ENCODE results near the gene ZCCHC10.

Gene ZCCHC10

GRCh38 chr5:133025804-133026663 is at the start of gene ZCCHC10:
TSS of gene ZCCHC10 (minus strand) at chr5:133026549. CDS start at chr5:133026537, 12 bp downstream.
- peaks cover 10% of the 10 kb centered on the region for H3K27me3 Mint-ChIP-seq (ENCODE audit: low read depth, poor library complexity)
- peak; percentile 97 for DNase-seq
- TF ChIP-seq CTCF (IDR thresholded peaks at IDR 0.05): no peak
- peak within 1 kb of the TSS; percentile 96 for H3K4me3 Mint-ChIP-seq
- peaks cover 28% of the 10 kb centered on the region for H3K36me3 Mint-ChIP-seq (ENCODE audit: low read depth)
- no peaks in the 10 kb centered on the region for H3K9me3 Mint-ChIP-seq
- peak within 1 kb of the TSS; percentile 99 for H3K27ac Mint-ChIP-seq
- H3K4me1 Mint-ChIP-seq: peaks cover 25% of the 10 kb centered on the region

GRCh38 chr5:133075572-133076536 is 49.5 kb upstream of the ZCCHC10 start:
- Mint-ChIP-seq H3K36me3 (ENCODE audit: low read depth) (peaks cover 75% of the 10 kb centered on the region), H3K27me3 (ENCODE audit: low read depth, poor library complexity) (no peaks in the 10 kb centered on the region), H3K4me1 (peaks cover 7% of the 10 kb centered on the region), H3K9me3 (no peaks in the 10 kb centered on the region), H3K27ac (no peak overlapping the region), H3K4me3 (no peak overlapping the region)
- DNase-seq: no peak
- no peak for TF ChIP-seq CTCF (IDR thresholded peaks at IDR 0.05)

GRCh38 chr5:133072021-133072420 is 45.7 kb upstream of the ZCCHC10 start:
- no peak for TF ChIP-seq CTCF (IDR thresholded peaks at IDR 0.05)
- H3K27ac Mint-ChIP-seq: peak overlapping the region; percentile 73
- H3K36me3 Mint-ChIP-seq (ENCODE audit: low read depth): peaks cover 86% of the 10 kb centered on the region

GRCh38 chr5:133066045-133066444 is 39.7 kb upstream of the ZCCHC10 start:
- H3K27me3 Mint-ChIP-seq (ENCODE audit: low read depth, poor library complexity): no peaks in the 10 kb centered on the region
- no peak overlapping the region for H3K27ac Mint-ChIP-seq
- no peaks in the 10 kb centered on the region for H3K9me3 Mint-ChIP-seq
- H3K4me1 Mint-ChIP-seq: peaks cover 9% of the 10 kb centered on the region
- TF ChIP-seq CTCF (IDR thresholded peaks at IDR 0.05): no peak
- DNase-seq: no peak
- H3K36me3 Mint-ChIP-seq (ENCODE audit: low read depth): peaks cover 70% of the 10 kb centered on the region
- no peak overlapping the region for H3K4me3 Mint-ChIP-seq

More at GRCh38 chr5:133072021-133072420, 45.7 kb upstream of the ZCCHC10 start:
- no peaks in the 10 kb centered on the region for H3K9me3 Mint-ChIP-seq
- H3K4me1 Mint-ChIP-seq: peaks cover 7% of the 10 kb centered on the region
- no peak for DNase-seq
- H3K27me3 Mint-ChIP-seq (ENCODE audit: low read depth, poor library complexity): no peaks in the 10 kb centered on the region
- H3K4me3 Mint-ChIP-seq: no peak overlapping the region

DNA sequence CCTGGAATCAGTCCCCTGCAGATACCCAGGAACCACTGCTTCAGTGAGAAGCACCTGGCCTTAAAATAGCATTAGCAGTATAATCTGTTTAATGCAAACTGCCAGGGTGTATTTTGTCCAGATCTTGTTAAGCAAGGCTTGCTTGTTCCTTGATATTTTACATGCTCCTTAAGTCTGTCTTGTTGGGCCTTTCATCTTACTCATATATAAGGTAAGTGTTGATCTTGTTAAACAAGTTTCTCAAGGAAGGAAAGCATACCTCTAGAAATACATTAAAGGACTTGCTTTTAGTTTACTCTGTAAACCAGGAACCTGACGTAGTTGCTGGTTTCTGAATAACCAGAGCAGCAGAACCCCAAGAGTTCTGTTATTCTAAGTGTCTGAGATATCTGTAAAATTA is 39.1 kb upstream of the ZCCHC10 start:
- H3K27ac Mint-ChIP-seq: no peak overlapping the region
- no peaks in the 10 kb centered on the region for H3K27me3 Mint-ChIP-seq (ENCODE audit: low read depth, poor library complexity)
- no peak for DNase-seq
- H3K36me3 Mint-ChIP-seq (ENCODE audit: low read depth): peaks cover 64% of the 10 kb centered on the region
- peaks cover 9% of the 10 kb centered on the region for H3K4me1 Mint-ChIP-seq
- TF ChIP-seq CTCF (IDR thresholded peaks at IDR 0.05): no peak
- H3K4me3 Mint-ChIP-seq: no peak overlapping the region
- H3K9me3 Mint-ChIP-seq: no peaks in the 10 kb centered on the region
